GM23338 (cell line): ENCODE measurements around the gene QSOX1. TPM values are rescaled to one million over a fixed set of nuclear protein-coding genes. Genes with fewer than 3 reads are reported as not detected.

ENCODE experiments used
- ATAC-seq: fragments of 200-7000 bp; cut with Tn5 transposase; 3 replicates; pipeline ENCODE4 v1.9.1; 2020
- DNase-seq: peaks from one replicate; pipeline ENCODE4 v3.0.0-alpha.2; 2015; ENCODE audit warnings: low spot score
- H2AFZ ChIP-seq: fragments of 200-600 bp; sonication (generic); 2 replicates; pipeline ENCODE4 v1.8.0; 2016; ENCODE audit warnings: antibody characterized with exemption, mild to moderate bottlenecking, moderate library complexity
- H3F3A ChIP-seq: fragments of 200-600 bp; sonication (generic); replicated peaks from 2 replicates; pipeline ENCODE4 v1.8.0; 2017; ENCODE audit warnings: antibody characterized with exemption, mixed run types, low read depth
- H3K27ac ChIP-seq: fragments of 200-600 bp; sonication (generic); 2 replicates; pipeline ENCODE4 v1.6.1; 2016; ENCODE audit warnings: low read depth
- H3K27me3 ChIP-seq: fragments of 200-600 bp; sonication (generic); 2 replicates; pipeline ENCODE4 v1.8.0; 2016; ENCODE audit warnings: mild to moderate bottlenecking, mixed run types, moderate library complexity; ENCODE audit not compliant: insufficient read depth
- H3K36me3 ChIP-seq: fragments of 200-600 bp; sonication (generic); 2 replicates; pipeline ENCODE4 v1.8.0; 2016; ENCODE audit warnings: mild to moderate bottlenecking; ENCODE audit not compliant: insufficient read depth
- H3K4me1 ChIP-seq: fragments of 200-600 bp; sonication (generic); 2 replicates; pipeline ENCODE4 v1.8.0; 2016; ENCODE audit warnings: mild to moderate bottlenecking, moderate library complexity; ENCODE audit not compliant: insufficient read depth
- H3K4me2 ChIP-seq: fragments of 200-600 bp; sonication (generic); 2 replicates; pipeline ENCODE4 v1.7.1; 2017; ENCODE audit warnings: mixed run types
- H3K4me3 ChIP-seq: fragments of 200-600 bp; sonication (generic); 2 replicates; pipeline ENCODE4 v1.6.1; 2016; ENCODE audit warnings: mixed run types
- H3K79me2 ChIP-seq: fragments of 200-600 bp; sonication (generic); replicated peaks from 2 replicates; pipeline ENCODE4 v1.8.0; 2017; ENCODE audit warnings: mild to moderate bottlenecking; ENCODE audit not compliant: insufficient read depth
- H3K9me2 ChIP-seq: fragments of 200-600 bp; sonication (generic); 2 replicates; pipeline ENCODE4 v1.8.0; 2017; ENCODE audit not compliant: insufficient read depth
- H4K20me1 ChIP-seq: fragments of 200-600 bp; sonication (generic); replicated peaks from 2 replicates; pipeline ENCODE4 v1.8.0; 2017; ENCODE audit warnings: mild to moderate bottlenecking; ENCODE audit not compliant: insufficient read depth
- H3K27ac Mint-ChIP-seq: 2 replicates; pipeline ENCODE4 v1.8.0; 2020; ENCODE audit warnings: inconsistent platforms, mild to moderate bottlenecking, moderate library complexity, mixed read lengths
- H3K27me3 Mint-ChIP-seq: 3 replicates; pipeline ENCODE4 v1.8.0; 2022; ENCODE audit warnings: low read depth, mild to moderate bottlenecking, moderate library complexity, mixed read lengths, inconsistent platforms; ENCODE audit not compliant: insufficient read depth, poor library complexity
- H3K36me3 Mint-ChIP-seq: 3 replicates; pipeline ENCODE4 v1.8.0; 2021; ENCODE audit warnings: low read depth, mild to moderate bottlenecking, inconsistent platforms, moderate library complexity, mixed read lengths
- H3K4me1 Mint-ChIP-seq: 3 replicates; pipeline ENCODE4 v1.8.0; 2020; ENCODE audit warnings: mild to moderate bottlenecking, inconsistent platforms, mixed read lengths
- H3K4me3 Mint-ChIP-seq: 3 replicates; pipeline ENCODE4 v1.8.0; 2021; ENCODE audit warnings: moderate library complexity, mild to moderate bottlenecking, inconsistent platforms, mixed read lengths
- H3K9me3 Mint-ChIP-seq: 3 replicates; pipeline ENCODE4 v1.8.0; 2020; ENCODE audit warnings: moderate library complexity, mild to moderate bottlenecking, inconsistent platforms, mixed read lengths
- CREB1 ChIP-seq: fragments of 250-450 bp; sonication (Bioruptor Pico); IDR thresholded peaks from 2 replicates; pipeline ENCODE4 v1.5.0; 2020; ENCODE audit warnings: low read depth, mild to moderate bottlenecking, moderate library complexity
- CTCF ChIP-seq, 2 experiments: fragments of 200-600 bp in 1 of 2; sonication (generic) in 1 of 2; conservative IDR thresholded peaks; 2 replicates each; pipeline versions ENCODE4 v1.5.1 to v1.6.1; 2016 to 2017; ENCODE audit warnings: antibody characterized with exemption in 2 of 2, low read depth in 2 of 2, mild to moderate bottlenecking in 2 of 2, moderate library complexity in 1 of 2
- ETS1 ChIP-seq: IDR thresholded peaks from 2 replicates; pipeline ENCODE4 v1.6.1; 2016; ENCODE audit warnings: antibody characterized with exemption
- EZH2 ChIP-seq: fragments of 200-600 bp; sonication (generic); IDR thresholded peaks from one replicate; pipeline ENCODE4 v1.8.0; 2017; ENCODE audit warnings: antibody characterized with exemption, mild to moderate bottlenecking, low read depth; ENCODE audit not compliant: unreplicated experiment
- EZH2phosphoT487 ChIP-seq: fragments of 200-600 bp; sonication (generic); IDR thresholded peaks from one replicate; pipeline ENCODE4 v1.8.1; 2018; ENCODE audit warnings: antibody characterized with exemption; ENCODE audit not compliant: unreplicated experiment
- NANOG ChIP-seq: IDR thresholded peaks from 2 replicates; pipeline ENCODE4 v1.6.1; 2016; ENCODE audit warnings: antibody characterized with exemption, borderline replicate concordance
- POLR2AphosphoS5 ChIP-seq: IDR thresholded peaks from 2 replicates; pipeline ENCODE4 v1.6.1; 2016; ENCODE audit warnings: antibody characterized with exemption, low read depth
- STAT1 ChIP-seq: IDR thresholded peaks from one replicate; pipeline ENCODE4 v1.6.1; 2016; ENCODE audit warnings: antibody characterized with exemption; ENCODE audit not compliant: unreplicated experiment
- ZNF114 ChIP-seq: fragments of 250-450 bp; sonication (Bioruptor Pico); IDR thresholded peaks from 2 replicates; pipeline ENCODE4 v1.5.0; 2020; ENCODE audit warnings: mild to moderate bottlenecking, moderate library complexity
- ZNF331 ChIP-seq: fragments of 250-450 bp; sonication (Bioruptor Pico); IDR thresholded peaks from 2 replicates; pipeline ENCODE4 v1.5.0; 2020; ENCODE audit warnings: low read depth, mild to moderate bottlenecking, moderate library complexity
- ZNF462 ChIP-seq: fragments of 250-450 bp; sonication (Bioruptor Pico); IDR thresholded peaks from 2 replicates; pipeline ENCODE4 v1.5.0; 2020; ENCODE audit warnings: mild to moderate bottlenecking, moderate library complexity
- polyA plus RNA-seq: library from polyadenylated mRNA; unstranded; fragments of >200 nt; fragmentation: Nextera tagmentation; extraction: Ambion mirVana; gene quantifications from 2 replicates; pipeline ENCODE4 v1.2.1, GENCODE V29; 2016
- total RNA-seq: library from RNA; depleted of rRNA; stranded (reverse); fragments of >200 nt; shearing (Covaris generic); gene quantifications from 2 replicates; pipeline ENCODE4 v1.2.3, GENCODE V29; 2014

The QSOX1 gene
- total and polyA plus RNA-seq, 2 experiments from 2014 or later, result 47.8 to 119 TPM

GRCh38 chr1:180119837-180120236 is 34.8 kb upstream of the QSOX1 start:
- H4K20me1 ChIP-seq, result no peaks in the 10 kb centered on the region; the same call in 1 of the 2 replicates
- Mint-ChIP-seq H3K4me3 (no peak overlapping the region), H3K27me3 (peaks cover 2% of the 10 kb centered on the region), H3K9me3 (no peaks in the 10 kb centered on the region; the same call in 2 of the 3 replicates), H3K36me3 (no peaks in the 10 kb centered on the region), H3K4me1 (no peaks in the 10 kb centered on the region), H3K27ac (no peak overlapping the region)
- no peak overlapping the region for H2AFZ ChIP-seq
- H3K27me3 ChIP-seq, result no peaks in the 10 kb centered on the region
- no peaks in the 10 kb centered on the region for H3K79me2 ChIP-seq
- no peak for ATAC-seq
- no peak for TF ChIP-seq EZH2phosphoT487
- TF ChIP-seq EZH2, result no peak
- no peak for TF ChIP-seq ZNF462 (CRISPR knock-in tag)
- TF ChIP-seq NANOG, result no peak
- TF ChIP-seq CREB1 (CRISPR knock-in tag), result no peak
- TF ChIP-seq ETS1, result no peak
- no peak for TF ChIP-seq ZNF331
- no peak for TF ChIP-seq CTCF (conservative IDR thresholded peaks at IDR 0.05; ENCODE audit: low read depth in 2 of 2)
- no peak for TF ChIP-seq POLR2AphosphoS5
- no peak for TF ChIP-seq STAT1
- no peak for TF ChIP-seq ZNF114 (CRISPR knock-in tag)
- no peaks in the 10 kb centered on the region for H3F3A ChIP-seq
- no peak overlapping the region for H3K27ac ChIP-seq
- H3K36me3 ChIP-seq, result no peaks in the 10 kb centered on the region
- H3K4me1 ChIP-seq, result no peaks in the 10 kb centered on the region
- no peak overlapping the region for H3K4me3 ChIP-seq
- no peak overlapping the region for H3K4me2 ChIP-seq
- no peaks in the 10 kb centered on the region for H3K9me2 ChIP-seq
- DNase-seq, result no peak
